ENCODE data around the gene PDCD10. TPM values are rescaled to one million over a fixed set of nuclear protein-coding genes. Genes with fewer than 3 reads are reported as not detected.

The PDCD10 gene
- total RNA-seq, 1 experiment from 2014 or later: 146 TPM

DNA sequence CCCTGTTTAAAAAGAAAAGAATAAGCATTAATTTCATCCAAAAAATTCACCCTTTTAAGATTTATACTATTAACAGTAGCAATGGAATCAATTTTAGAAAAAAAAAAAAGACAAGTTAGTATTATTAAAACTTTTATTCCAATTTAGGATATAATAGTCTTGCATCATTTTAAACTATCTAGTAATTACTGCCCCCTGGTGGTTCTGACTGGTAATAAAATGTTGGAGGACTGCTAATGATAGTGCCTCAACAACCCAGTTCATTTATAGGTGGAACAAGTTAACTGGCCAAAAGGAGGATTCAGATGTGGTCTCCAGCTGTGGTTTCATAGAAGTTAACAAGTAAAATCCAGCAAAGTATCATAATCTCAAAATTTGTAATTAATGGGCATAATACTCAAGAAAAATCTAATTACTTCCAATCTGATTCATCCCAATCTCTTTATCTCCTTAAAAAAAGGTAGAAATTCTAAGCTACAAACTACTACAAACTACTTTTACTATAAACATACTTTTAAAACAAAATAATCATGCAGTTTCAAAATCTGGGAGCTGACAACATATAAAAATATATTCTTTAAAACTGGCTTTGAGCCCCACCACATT lies 50.2 kb downstream of the PDCD10 start:
- DNase-seq (ENCODE audit: low read depth): peak; percentile 65

DNA sequence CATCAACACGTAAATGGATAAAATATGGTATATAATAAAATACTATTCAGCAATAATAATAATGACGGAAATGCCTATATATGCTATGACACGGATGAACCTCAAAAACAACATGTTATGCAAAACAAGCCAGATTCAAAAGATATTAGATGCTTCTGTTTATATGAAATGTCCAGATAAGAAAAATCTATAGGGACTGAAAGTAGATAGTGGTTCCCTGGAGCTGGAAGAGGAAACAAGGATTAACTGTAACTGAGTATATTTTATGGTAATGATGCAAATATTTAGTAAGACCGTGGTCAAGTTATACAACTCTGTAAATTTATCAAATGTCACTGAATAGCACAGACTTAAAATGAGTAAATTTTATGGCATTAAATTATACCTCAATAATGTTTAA lies 55.2 kb downstream of the PDCD10 start:
- DNase-seq (ENCODE audit: low read depth): no peak

DNA sequence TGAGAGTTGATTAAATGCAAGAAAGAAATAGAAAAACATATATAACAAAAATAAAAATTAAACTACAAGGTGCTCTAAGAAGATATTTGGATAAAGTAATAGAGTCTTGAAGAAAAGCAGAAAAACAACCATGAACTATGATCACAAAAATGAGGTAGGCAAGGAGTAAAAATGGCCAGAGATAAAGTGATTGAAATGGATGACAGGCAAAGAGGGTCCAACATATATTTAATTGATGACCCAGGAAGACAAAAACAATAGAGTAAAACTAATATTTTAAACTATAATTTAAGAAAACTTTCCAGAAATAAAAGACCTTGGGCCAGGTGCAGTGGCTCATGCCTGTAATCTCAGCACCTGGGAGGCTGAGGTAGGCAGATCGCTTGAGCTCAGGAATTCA lies 58.8 kb downstream of the PDCD10 start:
- DNase-seq (ENCODE audit: low read depth): peak; percentile 2

DNA sequence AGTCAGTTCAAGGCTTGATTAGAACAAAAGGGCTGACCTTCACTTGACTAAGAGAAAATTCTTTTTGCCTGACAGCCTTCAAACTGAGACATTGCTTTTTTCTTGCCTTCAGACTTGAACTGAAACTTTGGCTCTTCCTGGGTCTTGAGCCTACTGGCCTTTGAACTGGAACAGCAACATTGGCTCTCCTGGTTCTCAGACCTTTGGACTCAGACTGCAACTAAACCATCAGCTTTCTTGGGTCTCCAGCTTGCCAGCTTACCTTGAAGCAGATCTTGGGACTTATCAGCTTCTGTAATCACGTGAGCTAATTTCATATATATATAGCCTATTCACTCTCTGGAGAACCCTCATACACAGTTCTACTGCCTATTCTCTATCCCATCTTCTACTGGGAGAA lies 61.5 kb downstream of the PDCD10 start:
- DNase-seq (ENCODE audit: low read depth): no peak

DNA sequence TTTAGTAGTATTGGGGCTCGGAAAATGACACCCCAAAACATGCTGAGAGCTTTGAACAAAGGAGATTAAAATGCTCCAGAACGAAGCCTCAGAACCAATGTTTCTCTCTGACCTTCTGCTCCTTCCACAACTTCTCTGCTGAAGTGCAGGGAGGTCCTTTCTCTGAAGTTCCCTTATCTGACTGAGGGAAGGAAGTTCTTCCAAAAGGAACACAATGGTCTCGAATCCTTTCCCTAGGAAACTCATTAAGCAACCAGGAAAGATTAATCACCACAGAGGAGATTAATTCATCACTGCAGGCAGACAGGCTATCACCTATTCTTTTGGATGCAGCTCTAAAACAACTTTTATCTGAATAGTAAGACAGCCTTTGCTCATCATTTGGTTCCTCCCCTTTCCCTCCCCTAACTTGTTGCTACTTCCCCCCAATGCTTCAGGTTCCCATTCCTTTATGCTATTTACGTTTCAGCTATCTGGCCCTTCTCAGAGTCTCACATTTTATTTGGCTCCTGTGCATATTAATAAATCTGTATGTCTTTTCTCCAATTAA lies 62.7 kb downstream of the PDCD10 start:
- DNase-seq (ENCODE audit: low read depth): no peak

DNA sequence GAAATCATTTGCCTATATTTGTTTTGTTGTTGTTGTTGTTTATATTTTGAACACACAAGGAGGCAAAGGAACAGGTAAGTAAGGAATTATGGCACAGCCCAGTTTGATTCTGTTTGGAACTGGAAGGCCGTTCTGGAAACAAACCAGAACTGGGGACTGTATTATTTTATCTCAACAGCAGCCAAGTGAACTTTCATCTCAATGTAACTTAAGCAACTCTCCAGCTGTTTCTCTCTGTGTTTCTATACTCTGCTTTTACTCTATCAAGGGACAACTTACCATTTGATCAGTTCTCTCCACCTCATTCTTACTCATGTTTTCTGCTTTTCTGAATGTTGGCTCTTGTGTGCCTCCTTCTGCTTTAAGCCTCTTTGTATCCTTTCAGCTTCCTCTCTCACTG lies 65.0 kb downstream of the PDCD10 start:
- no peak for DNase-seq (ENCODE audit: low read depth)

DNA sequence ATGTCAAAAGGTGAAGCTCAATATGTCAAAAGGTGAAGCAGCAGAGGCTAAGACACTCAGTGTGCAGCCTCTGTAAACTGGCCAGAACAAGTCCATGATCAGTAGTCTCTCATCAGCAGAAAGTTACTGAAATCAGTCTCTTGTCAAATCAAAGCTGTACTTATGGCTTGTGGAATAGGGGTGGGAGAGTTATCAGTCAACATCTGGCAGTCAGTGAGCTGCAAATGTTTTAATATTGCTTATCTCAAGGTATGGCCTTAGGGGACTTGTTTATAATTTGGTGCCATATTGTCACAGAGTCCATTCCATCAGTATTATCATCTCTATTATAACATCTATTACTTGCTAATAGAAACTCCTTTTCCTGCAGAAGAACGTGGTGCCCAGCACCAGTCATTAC lies 66.0 kb downstream of the PDCD10 start:
- no peak for DNase-seq (ENCODE audit: low read depth)

DNA sequence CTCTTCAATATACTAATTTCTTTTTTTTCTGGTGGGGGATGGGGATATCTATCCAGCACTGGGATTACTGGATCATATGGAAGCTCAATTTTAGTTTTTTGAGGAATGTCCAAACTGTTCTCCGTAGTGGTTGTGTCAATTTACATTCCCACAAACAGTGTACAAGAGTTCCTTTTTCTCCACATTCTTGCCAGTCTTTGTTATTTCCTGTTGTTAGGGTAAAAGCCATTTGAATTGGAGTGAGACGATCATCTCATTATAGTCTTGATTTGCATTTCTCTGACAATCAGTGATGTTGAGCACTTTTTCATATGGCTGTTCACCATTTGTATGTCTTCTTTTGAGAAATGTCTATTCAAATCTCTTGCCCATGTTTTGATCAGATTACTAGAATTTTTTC lies 68.1 kb downstream of the PDCD10 start:
- no peak for DNase-seq (ENCODE audit: low read depth)

DNA sequence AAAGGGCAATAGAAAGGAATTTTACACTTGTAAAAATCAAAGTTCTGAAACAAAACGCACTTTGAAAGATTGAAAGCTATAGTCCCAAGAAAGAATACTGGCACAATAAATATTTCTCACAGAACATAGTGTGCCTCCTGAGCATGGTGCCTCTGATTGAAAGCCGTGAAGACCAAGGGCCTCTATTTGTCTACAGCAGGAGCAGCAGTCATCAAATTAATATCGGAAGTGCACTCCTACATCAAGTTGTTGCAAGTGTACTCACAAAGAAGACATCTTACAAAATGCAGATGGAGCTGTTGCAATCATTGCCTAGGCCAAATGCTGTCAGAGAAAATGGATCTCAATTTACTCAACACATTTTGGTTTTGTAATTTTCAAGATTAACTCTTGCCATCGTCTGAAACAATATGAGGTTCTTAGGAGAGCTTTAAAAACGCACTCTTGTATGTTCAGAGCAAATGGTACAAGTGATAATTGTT lies 71.7 kb downstream of the PDCD10 start:
- DNase-seq (ENCODE audit: low read depth): no peak

DNA sequence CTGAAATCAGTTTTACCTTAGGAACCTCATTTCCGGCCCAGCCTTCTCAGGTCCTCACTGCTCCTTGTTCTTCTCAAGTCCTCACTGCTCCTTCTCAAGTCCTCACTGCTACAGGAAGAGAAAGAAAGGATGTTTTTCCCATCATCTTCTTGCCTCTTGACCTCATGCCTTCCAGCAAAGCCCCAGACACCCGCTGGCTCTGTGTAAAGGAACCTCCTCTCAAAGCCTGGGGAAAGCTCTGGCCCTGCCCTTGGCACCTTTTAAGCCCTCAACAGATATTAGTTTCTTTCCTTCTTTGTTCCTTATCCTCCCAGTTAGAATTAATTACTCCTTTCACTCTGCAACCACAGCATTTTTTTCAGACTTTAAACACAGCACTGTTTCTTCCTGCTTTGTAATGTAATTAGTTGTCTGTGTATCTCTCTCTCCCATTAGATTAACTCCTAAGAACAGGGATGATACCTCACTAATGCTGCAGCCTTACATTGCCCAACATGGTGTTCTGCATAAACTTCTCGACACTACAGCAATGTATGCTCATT lies 76.9 kb downstream of the PDCD10 start:
- DNase-seq (ENCODE audit: low read depth): no peak

DNA sequence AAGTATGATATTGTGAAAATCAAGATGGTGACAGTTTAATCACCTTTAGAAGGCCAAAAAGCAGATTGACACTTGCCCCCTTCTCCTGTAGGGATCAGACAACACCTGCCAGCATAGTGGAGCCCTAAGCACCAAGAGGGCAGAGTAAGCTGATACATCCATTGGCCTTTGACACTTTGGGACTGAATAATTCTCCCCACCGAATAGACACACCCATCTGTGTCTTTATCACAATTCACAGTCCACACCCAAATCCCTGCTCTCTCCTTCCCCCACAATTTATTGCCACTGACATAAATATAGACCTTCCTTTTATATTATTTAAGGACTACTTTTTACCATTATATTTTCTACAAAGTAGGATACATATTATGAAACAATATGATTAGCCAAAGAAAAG lies 77.9 kb downstream of the PDCD10 start:
- no peak for DNase-seq (ENCODE audit: low read depth)

DNA sequence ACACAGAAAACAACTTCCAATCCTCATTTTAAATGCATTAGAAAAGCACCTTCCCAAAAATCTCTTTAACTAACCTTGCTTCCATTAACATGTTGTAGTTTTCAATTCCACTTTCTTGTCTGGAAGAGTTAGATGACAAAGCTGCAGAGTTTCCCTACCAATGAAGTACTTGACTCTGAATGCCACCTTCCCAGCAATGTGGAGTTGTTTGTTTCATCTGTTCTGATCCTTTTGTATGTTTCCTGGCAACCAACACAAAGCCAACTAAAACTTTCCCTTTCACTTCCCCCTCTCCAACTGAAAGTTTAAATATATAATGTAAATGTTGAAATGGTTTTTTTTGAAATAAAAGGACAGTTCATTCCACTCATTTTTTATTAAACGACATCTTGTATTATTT lies 80.9 kb downstream of the PDCD10 start, which contains the start of gene WDR49:
Gene WDR49, minus strand, starts transcription at position 183 of the 400 bp plus-strand sequence. CDS start 517 bp downstream, outside the sequence.
- no peak for DNase-seq (ENCODE audit: low read depth)

DNA sequence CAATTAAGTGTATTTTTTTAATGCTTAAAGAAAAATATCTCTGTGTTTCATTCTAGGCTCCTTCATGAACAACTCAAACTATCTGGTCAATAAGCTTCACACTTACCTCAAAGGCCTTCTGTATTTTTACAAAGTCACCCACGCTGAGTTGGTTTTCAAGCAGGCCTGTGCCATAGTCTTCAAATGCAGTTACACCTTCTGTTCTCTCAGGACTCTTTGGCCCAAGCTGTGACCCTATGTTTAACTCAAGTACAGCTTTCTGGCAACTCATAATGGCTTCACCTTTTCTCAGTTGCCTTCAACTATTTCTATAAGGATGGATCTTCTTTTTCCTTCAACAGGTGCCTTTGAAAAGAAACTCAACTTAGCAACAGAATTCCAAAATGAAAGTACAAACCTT lies 81.5 kb downstream of the PDCD10 start:
- no peak for DNase-seq (ENCODE audit: low read depth)

DNA sequence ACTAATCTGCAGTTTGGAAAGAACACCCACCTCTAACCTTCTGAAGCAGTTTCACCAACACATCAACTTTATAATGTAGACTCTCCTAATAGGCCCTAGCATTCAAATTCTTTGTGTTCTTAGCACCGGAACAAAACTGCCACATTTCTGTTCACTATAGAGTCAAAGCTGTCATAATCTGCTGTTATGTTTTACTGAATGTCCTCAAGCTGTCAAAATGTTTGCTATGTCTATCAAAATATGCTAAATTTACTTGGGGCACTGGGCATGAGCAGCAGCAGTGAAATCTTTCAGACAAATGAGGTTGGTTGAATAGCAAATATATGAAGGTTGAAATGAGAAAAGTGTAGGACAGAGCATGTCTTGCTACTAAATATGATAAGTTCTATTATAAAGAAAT lies 82.9 kb downstream of the PDCD10 start:
- DNase-seq (ENCODE audit: low read depth): no peak

DNA sequence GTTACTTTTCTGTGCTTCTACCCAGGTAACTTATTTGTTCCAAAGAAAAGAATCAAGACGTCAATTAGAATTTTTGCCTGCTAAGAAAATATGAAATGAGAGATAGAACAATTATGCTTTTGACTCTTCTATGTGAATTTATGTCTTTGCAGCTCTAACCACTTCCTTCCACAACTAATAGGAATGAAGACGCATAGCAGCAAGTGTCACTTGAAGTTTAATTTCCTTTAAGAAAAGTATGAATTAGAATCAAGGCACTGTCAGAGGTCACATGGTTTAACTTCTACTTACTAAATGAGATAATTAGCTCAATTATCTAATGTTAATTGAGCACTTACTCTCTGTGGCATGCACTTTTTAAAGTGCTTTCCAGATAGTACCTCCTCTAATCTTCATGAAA lies 84.2 kb downstream of the PDCD10 start:
- no peak for DNase-seq (ENCODE audit: low read depth)

DNA sequence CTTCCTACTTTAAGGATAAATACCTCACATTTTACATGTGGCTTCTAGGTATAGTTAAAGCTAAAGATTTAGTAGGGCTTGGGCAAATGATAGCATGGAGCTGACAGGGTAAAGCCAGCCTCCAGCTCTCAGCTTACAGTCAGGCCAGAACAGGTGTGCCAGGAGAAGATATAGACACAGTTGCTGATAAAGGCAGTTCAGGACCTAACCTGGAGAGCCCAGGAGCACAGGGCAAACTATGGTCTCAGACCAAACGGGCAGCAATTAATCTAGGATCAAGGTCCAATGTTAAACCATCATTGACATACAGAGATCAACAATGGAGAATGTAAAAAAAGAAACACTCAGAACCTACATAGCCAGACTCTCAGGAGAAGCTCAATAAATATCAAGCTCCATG lies 84.9 kb downstream of the PDCD10 start:
- DNase-seq (ENCODE audit: low read depth): no peak

DNA sequence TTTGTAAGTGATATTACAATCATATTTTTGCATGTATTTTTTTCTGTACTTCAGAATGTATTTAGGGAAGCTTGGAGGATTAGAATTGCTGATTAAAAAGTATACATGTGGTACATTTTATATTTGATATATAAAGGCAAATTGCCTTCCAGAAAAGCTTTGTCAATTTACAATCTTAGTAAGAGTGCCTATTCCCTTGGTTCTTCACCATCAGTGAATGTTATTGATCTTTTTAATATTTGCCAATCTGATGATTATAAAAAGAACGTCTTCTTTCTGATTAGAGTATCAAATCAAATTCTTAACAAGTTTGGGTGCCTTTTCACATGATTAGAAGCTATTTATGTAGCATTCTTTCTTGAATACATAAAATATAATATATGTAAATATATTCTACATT lies 90.1 kb downstream of the PDCD10 start:
- no peak for DNase-seq (ENCODE audit: low read depth)

Other genes starting within 250 kb of the PDCD10 start
- gene WDR49, start 81.0 kb downstream of the PDCD10 start, total RNA-seq (2014; rRNA removed; shearing (Covaris generic)): 0.12 TPM in 1 of 2 replicates, not detected in the other
- 1.9 TPM in 2 replicates for gene SERPINI1, start 829 bp upstream of the PDCD10 start, total RNA-seq (2014; rRNA removed; shearing (Covaris generic))

Data from RPMI7951 (cell line).